ENCODE data around the gene RPS3A.
A peak's percentile ranks its signal among the peaks of the same experiment; 100 is the strongest.

The RPS3A gene

DNA sequence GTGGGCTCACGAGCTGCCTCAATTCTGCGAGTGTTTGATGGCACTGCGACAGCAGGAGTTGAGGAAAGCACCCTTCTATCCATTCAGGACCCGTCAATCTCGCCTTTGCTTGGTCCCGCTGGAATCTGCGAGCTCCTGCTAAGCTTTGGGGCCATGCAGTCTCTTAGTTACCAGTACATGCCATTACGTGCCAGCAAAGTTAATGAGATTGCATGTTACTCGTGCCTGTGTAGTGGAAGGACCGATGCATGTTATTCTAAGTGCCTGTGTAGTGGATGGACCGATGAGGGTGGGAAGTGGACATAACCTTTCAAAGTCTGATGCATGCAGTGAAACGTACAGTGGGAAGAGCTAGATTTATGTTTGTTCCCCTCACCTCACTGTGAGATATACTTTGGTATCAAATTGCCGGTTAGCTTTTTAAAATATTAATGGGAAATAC, 569 bp downstream of the RPS3A start:
- H3K4me3 ChIP-seq (ENCODE audit: low read depth, low read length) = peak overlapping the region; percentile 89
- TF ChIP-seq, protein P1, sequence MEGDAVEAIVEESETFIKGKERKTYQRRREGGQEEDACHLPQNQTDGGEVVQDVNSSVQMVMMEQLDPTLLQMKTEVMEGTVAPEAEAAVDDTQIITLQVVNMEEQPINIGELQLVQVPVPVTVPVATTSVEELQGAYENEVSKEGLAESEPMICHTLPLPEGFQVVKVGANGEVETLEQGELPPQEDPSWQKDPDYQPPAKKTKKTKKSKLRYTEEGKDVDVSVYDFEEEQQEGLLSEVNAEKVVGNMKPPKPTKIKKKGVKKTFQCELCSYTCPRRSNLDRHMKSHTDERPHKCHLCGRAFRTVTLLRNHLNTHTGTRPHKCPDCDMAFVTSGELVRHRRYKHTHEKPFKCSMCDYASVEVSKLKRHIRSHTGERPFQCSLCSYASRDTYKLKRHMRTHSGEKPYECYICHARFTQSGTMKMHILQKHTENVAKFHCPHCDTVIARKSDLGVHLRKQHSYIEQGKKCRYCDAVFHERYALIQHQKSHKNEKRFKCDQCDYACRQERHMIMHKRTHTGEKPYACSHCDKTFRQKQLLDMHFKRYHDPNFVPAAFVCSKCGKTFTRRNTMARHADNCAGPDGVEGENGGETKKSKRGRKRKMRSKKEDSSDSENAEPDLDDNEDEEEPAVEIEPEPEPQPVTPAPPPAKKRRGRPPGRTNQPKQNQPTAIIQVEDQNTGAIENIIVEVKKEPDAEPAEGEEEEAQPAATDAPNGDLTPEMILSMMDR (IDR thresholded peaks at IDR 0.05; ENCODE audit: borderline replicate concordance, insufficient read depth, low read depth, low read length) = no peak

GRCh38 chr4:151100531-151100930, 1.1 kb downstream of the RPS3A start:
- H3K4me3 ChIP-seq (ENCODE audit: low read depth, low read length) = peak overlapping the region; percentile 89
- TF ChIP-seq, protein P1 (IDR thresholded peaks at IDR 0.05; ENCODE audit: borderline replicate concordance, insufficient read depth, low read depth, low read length) = no peak

DNA sequence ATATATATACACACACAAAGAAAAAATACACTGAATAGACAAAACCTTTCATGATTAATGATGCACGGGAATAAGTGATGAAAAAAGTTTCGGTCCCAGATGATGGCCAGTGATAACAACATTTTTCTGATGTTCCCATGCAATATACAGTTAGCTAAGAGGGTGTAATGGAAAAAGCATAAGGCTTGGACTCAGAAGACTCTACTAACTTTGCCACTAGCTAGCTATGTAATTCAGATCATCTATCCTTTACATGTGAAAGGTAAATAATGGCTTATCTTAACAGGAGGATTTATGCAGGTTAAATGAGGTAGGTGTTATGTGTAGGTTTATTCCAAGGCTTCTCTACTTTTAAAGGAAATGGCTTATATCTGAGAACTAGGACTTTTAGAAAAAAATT, 4.3 kb downstream of the RPS3A start:
- no peak overlapping the region for H3K4me3 ChIP-seq (ENCODE audit: low read depth, low read length)
- TF ChIP-seq, protein P1 (IDR thresholded peaks at IDR 0.05; ENCODE audit: borderline replicate concordance, insufficient read depth, low read depth, low read length) = no peak

DNA sequence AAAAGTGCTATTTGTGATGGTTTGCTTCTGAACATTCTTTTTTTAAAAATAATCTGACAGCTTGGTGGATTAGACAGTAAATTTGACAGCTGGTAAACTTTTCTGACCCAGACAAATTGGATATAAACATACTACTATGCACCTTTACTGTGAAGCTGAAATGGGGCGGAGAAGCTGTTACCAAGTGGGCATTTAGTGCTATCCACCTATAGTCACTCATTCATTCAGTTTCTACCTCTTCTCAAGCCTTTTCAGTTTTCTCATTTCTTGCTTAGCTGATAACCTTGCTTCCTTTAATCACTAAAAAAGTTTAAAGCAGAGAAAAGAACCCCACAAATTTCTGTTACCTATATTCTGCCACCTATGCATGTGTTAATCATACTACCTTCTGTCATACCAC, 5.2 kb downstream of the RPS3A start:
- H3K4me3 ChIP-seq (ENCODE audit: low read depth, low read length) = no peak overlapping the region
- TF ChIP-seq, protein P1 (IDR thresholded peaks at IDR 0.05; ENCODE audit: borderline replicate concordance, insufficient read depth, low read depth, low read length) = no peak

- H3K4me3 ChIP-seq (ENCODE audit: low read depth, low read length) = no peak overlapping the region
- TF ChIP-seq, protein P1 (IDR thresholded peaks at IDR 0.05; ENCODE audit: borderline replicate concordance, insufficient read depth, low read depth, low read length) = no peak
Observed at GRCh38 chr4:151105454-151106032, 6.1 kb downstream of the RPS3A start.

DNA sequence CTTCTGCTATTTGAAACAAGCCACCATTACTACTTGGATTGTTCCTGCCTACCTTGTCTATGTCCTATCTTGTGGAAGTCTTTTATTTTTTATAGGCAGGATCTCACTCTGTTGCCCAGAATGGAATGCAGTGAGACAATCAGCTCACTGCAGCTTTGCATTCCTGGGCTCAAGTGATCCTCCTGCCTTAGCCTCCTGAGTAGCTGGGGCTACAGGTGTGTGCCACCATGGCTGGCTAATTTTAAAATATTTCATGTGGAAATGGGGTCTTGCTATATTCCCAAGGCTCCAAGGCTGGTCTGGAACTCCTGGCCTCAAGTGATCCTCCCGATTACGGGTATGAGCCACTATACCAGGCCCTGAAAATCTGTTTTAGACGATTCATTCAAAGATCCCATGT, 7.6 kb downstream of the RPS3A start:
- TF ChIP-seq, protein P1 (IDR thresholded peaks at IDR 0.05; ENCODE audit: borderline replicate concordance, insufficient read depth, low read depth, low read length) = no peak
- H3K4me3 ChIP-seq (ENCODE audit: low read depth, low read length) = no peak overlapping the region

DNA sequence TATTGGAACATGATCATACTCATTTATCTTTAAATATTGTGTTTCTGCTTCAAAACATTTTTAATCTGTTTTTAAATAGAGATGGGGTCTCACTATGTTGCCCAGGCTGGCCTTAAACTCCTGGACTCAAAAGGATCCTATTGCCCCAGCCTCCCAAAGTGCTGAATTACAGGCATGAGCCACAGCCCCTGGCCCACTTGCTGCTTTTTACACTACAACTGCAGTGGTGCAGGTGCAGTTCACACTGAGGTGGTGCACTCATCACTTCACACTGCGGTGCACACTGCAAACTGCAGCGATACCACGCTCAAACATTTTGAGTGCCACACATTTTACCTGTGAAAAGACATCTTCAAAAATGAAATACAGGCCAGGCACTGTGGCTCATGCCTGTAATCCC, 10.8 kb downstream of the RPS3A start:
- no peak overlapping the region for H3K4me3 ChIP-seq (ENCODE audit: low read depth, low read length)

More for the DNA sequence above, 10.8 kb downstream of the RPS3A start:
- TF ChIP-seq, protein P1 (IDR thresholded peaks at IDR 0.05; ENCODE audit: borderline replicate concordance, insufficient read depth, low read depth, low read length) = no peak
